Liver (tissue), 9 donors: ENCODE results near the gene LTO1. TPM values are rescaled to one million over a fixed set of nuclear protein-coding genes. Genes with fewer than 3 reads are reported as not detected.

Source experiments
- DNase-seq: peaks from one replicate; pipeline ENCODE4 v3.0.0-alpha.2; 2017; ENCODE audit warnings: low spot score
- H3K27ac ChIP-seq, 2 donors: one replicate each; pipeline ENCODE4 v1.7.0; 2013; ENCODE audit warnings: inconsistent platforms in 2 of 2, low read length in 2 of 2, control low read depth in 1 of 2, low read depth in 1 of 2, mild to moderate bottlenecking in 1 of 2
- H3K27me3 ChIP-seq, 4 donors: one replicate each; pipeline versions ENCODE4 v1.6.1 to v1.7.0; 2013; ENCODE audit warnings: low read length in 3 of 4, inconsistent platforms in 1 of 4, mild to moderate bottlenecking in 1 of 4, moderate library complexity in 1 of 4; ENCODE audit not compliant: control insufficient read depth in 4 of 4, insufficient read depth in 4 of 4
- H3K36me3 ChIP-seq, 4 donors: one replicate each; pipeline versions ENCODE4 v1.6.1 to v1.7.0; 2013; ENCODE audit warnings: low read length in 3 of 4, mild to moderate bottlenecking in 3 of 4, low read depth in 1 of 4, moderate library complexity in 1 of 4; ENCODE audit not compliant: control insufficient read depth in 4 of 4, insufficient read depth in 3 of 4
- H3K4me1 ChIP-seq, 4 donors: one replicate each; pipeline versions ENCODE4 v1.6.1 to v1.7.0; 2013; ENCODE audit warnings: low read length in 3 of 4, mild to moderate bottlenecking in 3 of 4, moderate library complexity in 1 of 4; ENCODE audit not compliant: control insufficient read depth in 4 of 4, insufficient read depth in 4 of 4
- H3K4me3 ChIP-seq, 3 donors: one replicate each; pipeline versions ENCODE4 v1.6.1 to v1.7.0; 2013; ENCODE audit warnings: low read length in 3 of 3, control low read depth in 1 of 3, low read depth in 1 of 3, mild to moderate bottlenecking in 1 of 3
- H3K9ac ChIP-seq, 2 donors: one replicate each; pipeline ENCODE4 v1.7.0; 2013; ENCODE audit warnings: low read length in 2 of 2, mild to moderate bottlenecking in 2 of 2, moderate library complexity in 2 of 2, control low read depth in 1 of 2, low read depth in 1 of 2
- H3K9me3 ChIP-seq, 4 donors: one replicate each; pipeline versions ENCODE4 v1.6.1 to v1.7.0; 2013; ENCODE audit warnings: low read length in 3 of 4; ENCODE audit not compliant: control insufficient read depth in 4 of 4
- ATF3 ChIP-seq: IDR thresholded peaks from 2 replicates; pipeline ENCODE4 v1.6.1; 2016; ENCODE audit warnings: antibody characterized with exemption
- CTCF ChIP-seq: fragments of 150-350 bp; IDR thresholded peaks from 2 replicates; pipeline ENCODE4 v1.5.1; 2017; ENCODE audit warnings: improper control_type of control experiment, low read depth, low read length; ENCODE audit not compliant: missing input control
- EGR1 ChIP-seq, 2 donors: IDR thresholded peaks; 2 replicates each; pipeline ENCODE4 v1.6.1; 2016 to 2018; ENCODE audit warnings: antibody characterized with exemption in 2 of 2, low read depth in 2 of 2
- FOXA1 ChIP-seq: IDR thresholded peaks from 2 replicates; pipeline ENCODE4 v1.6.1; 2016; ENCODE audit warnings: antibody characterized with exemption
- FOXA2 ChIP-seq: IDR thresholded peaks from 2 replicates; pipeline ENCODE4 v1.6.1; 2016; ENCODE audit warnings: antibody characterized with exemption
- GABPA ChIP-seq, 2 donors: IDR thresholded peaks in 1 of 2; conservative IDR thresholded peaks in 1 of 2; 2 replicates each; pipeline ENCODE4 v1.6.1; 2016; ENCODE audit warnings: antibody characterized with exemption in 2 of 2, mild to moderate bottlenecking in 1 of 2, moderate library complexity in 1 of 2
- HNF4A ChIP-seq, 2 donors: conservative IDR thresholded peaks; 2 replicates each; pipeline ENCODE4 v1.6.1; 2016; ENCODE audit warnings: antibody characterized with exemption in 2 of 2, mild to moderate bottlenecking in 2 of 2
- HNF4G ChIP-seq: IDR thresholded peaks from 2 replicates; pipeline ENCODE4 v1.6.1; 2016; ENCODE audit warnings: antibody characterized with exemption
- JUND ChIP-seq, 2 donors: IDR thresholded peaks; 2 replicates each; pipeline ENCODE4 v1.6.1; 2016; ENCODE audit warnings: antibody characterized with exemption in 2 of 2
- MAX ChIP-seq: IDR thresholded peaks from 2 replicates; pipeline ENCODE4 v1.6.1; 2016; ENCODE audit warnings: antibody characterized with exemption
- NR2F2 ChIP-seq: IDR thresholded peaks from 2 replicates; pipeline ENCODE4 v1.6.1; 2016; ENCODE audit warnings: antibody characterized with exemption
- RAD21 ChIP-seq, 2 donors: IDR thresholded peaks; 2 replicates each; pipeline ENCODE4 v1.6.1; 2016; ENCODE audit warnings: antibody characterized with exemption in 2 of 2, mild to moderate bottlenecking in 2 of 2
- REST ChIP-seq: IDR thresholded peaks from 2 replicates; pipeline ENCODE4 v1.6.1; 2016; ENCODE audit warnings: antibody characterized with exemption, mild to moderate bottlenecking
- RXRA ChIP-seq, 2 donors: IDR thresholded peaks; 2 replicates each; pipeline ENCODE4 v1.6.1; 2017 to 2018; ENCODE audit warnings: antibody characterized with exemption in 2 of 2, mild to moderate bottlenecking in 1 of 2
- SP1 ChIP-seq: IDR thresholded peaks from 2 replicates; pipeline ENCODE4 v1.6.1; 2018; ENCODE audit warnings: antibody characterized with exemption, mild to moderate bottlenecking
- TAF1 ChIP-seq: conservative IDR thresholded peaks from 2 replicates; pipeline ENCODE4 v1.6.1; 2016; ENCODE audit warnings: antibody characterized with exemption, mild to moderate bottlenecking
- YY1 ChIP-seq: IDR thresholded peaks from 2 replicates; pipeline ENCODE4 v1.6.1; 2016; ENCODE audit warnings: antibody characterized with exemption, mild to moderate bottlenecking
- ZBTB33 ChIP-seq: IDR thresholded peaks from 2 replicates; pipeline ENCODE4 v1.6.1; 2016; ENCODE audit warnings: antibody characterized with exemption
- WGBS: extraction: QIAGEN DNeasy Blood & Tissue Kit; methylation state at CpG from one replicate; pipeline ENCODE4 v1.1.7; 2013; 5-methylcytosine and 5-hydroxymethylcytosine counted together
- polyA plus RNA-seq, 2 donors: library from polyadenylated mRNA; stranded (reverse) in 1 of 2; unstranded in 1 of 2; fragments of 200-250 nt in 1 of 2; fragments of >200 nt in 1 of 2; fragmentation: Nextera tagmentation in 1 of 2; extraction: Ambion mirVana in 1 of 2; gene quantifications; one replicate each; pipeline versions ENCODE4 v1.2.1 to v1.2.3, GENCODE V29; 2013 to 2015
- total RNA-seq, 2 donors: library from RNA; depleted of rRNA; stranded (reverse); fragments of >200 nt; gene quantifications; one replicate each; pipeline ENCODE4 v1.2.3, GENCODE V29; 2014
- donor health status: healthy.
- donor health status: healthy.
- donor health status: healthy.
- donor health status: healthy.
- donor health status: healthy.

The LTO1 gene
- total and polyA plus RNA-seq, 4 donors, result 4.9 to 12.3 (median 7.3) TPM

- Histone ChIP-seq H3K4me1 (no peaks in the 10 kb centered on the region), H3K9ac (no peak overlapping the region), H3K27me3 (peaks cover 0 to 7% (median 1%) of the 10 kb centered on the region in 4 donors), H3K27ac (no peak overlapping the region), H3K4me3 (no peak overlapping the region), H3K36me3 (no peaks in the 10 kb centered on the region), H3K9me3 (no peaks in the 10 kb centered on the region)
- WGBS, result 55% methylated on average over 14 of the region's 14 CpGs
- no peak for TF ChIP-seq FOXA1
- TF ChIP-seq HNF4A (conservative IDR thresholded peaks at IDR 0.05), result no peak
- no peak for TF ChIP-seq CTCF
- TF ChIP-seq EGR1 (IDR thresholded peaks at IDR 0.05; ENCODE audit: low read depth in 2 of 2), result no peak
- no peak for TF ChIP-seq RXRA (IDR thresholded peaks at IDR 0.05)
- no peak for TF ChIP-seq GABPA (IDR thresholded peaks at IDR 0.05 in 1 of 2, conservative IDR thresholded peaks at IDR 0.05 in 1 of 2)
- TF ChIP-seq HNF4G, result no peak
- TF ChIP-seq NR2F2, result no peak
- no peak for TF ChIP-seq YY1
- TF ChIP-seq JUND (IDR thresholded peaks at IDR 0.05), result no peak
- no peak for TF ChIP-seq FOXA2
- TF ChIP-seq SP1, result no peak
- no peak for TF ChIP-seq ZBTB33
- no peak for TF ChIP-seq MAX
- no peak for TF ChIP-seq RAD21 (IDR thresholded peaks at IDR 0.05)
- TF ChIP-seq ATF3, result no peak
- no peak for TF ChIP-seq TAF1
- no peak for TF ChIP-seq REST
- no peak for DNase-seq
Observed at GRCh38 chr11:69721106-69721505, 46.0 kb upstream of the LTO1 start.
